ENCODE results near the gene KCNG4.

KCNG4 gene

DNA sequence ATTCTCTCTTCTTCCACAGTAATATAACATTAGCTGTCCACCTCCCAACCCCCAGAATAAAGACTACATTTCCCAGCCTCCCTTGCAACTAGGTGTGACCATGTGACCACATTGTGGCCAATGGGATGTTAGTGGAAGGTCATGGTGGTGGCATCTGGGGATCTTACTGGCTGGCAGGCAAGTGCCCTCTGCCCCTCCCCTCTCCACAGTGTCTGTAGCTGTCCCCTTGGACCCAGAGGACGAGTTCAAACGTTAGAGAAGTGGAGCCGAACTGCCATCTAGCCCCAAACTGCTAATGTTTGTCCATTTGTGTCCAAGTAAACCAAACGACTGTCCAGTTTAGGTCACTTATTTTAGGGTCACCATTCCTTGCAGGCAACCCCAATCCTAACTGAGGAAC lies 26.6 kb upstream of the KCNG4 start:
- Histone ChIP-seq H3K9me3 (ENCODE audit: control insufficient read depth, low read length) (no peaks in the 10 kb centered on the region), H3K27ac (ENCODE audit: insufficient read depth, low read length, poor library complexity, severe bottlenecking) (no peak overlapping the region), H3K36me3 (ENCODE audit: control insufficient read depth, insufficient read depth, low read length) (no peaks in the 10 kb centered on the region), H3K4me3 (ENCODE audit: insufficient read depth, low read depth, low read length, poor library complexity, severe bottlenecking) (no peak overlapping the region), H3K27me3 (replicated peaks; ENCODE audit: control insufficient read depth, insufficient read depth, low read length, poor library complexity, severe bottlenecking) (no peaks in the 10 kb centered on the region), H3K4me1 (ENCODE audit: control insufficient read depth, insufficient read depth, low read length, poor library complexity, severe bottlenecking) (no peaks in the 10 kb centered on the region)
- peak in 1 of 3 donors; percentile 4 for DNase-seq

DNA sequence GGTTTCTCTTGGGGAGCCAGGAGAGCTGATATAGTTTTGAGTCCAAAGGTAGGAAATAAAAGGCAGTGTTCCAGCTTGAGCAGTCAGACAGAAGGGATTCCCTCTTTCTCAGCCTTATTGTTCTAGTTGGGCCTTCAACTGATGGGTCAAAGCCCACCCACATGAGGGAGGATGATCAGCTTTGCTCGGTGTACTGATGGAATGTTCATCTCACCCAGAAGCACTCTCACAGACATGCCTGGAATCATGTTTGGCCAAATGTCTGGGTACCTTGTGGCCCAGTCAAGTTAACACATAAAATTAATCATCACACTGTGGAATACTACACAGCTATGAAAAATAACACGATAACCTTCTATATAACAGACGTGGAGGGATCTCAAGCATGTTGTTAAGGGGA lies 23.1 kb upstream of the KCNG4 start:
- Histone ChIP-seq H3K4me1 (ENCODE audit: control insufficient read depth, insufficient read depth, low read length, poor library complexity, severe bottlenecking) (no peaks in the 10 kb centered on the region), H3K36me3 (ENCODE audit: control insufficient read depth, insufficient read depth, low read length) (no peaks in the 10 kb centered on the region), H3K27ac (ENCODE audit: insufficient read depth, low read length, poor library complexity, severe bottlenecking) (no peak overlapping the region), H3K4me3 (ENCODE audit: insufficient read depth, low read depth, low read length, poor library complexity, severe bottlenecking) (no peak overlapping the region), H3K9me3 (ENCODE audit: control insufficient read depth, low read length) (no peaks in the 10 kb centered on the region), H3K27me3 (replicated peaks; ENCODE audit: control insufficient read depth, insufficient read depth, low read length, poor library complexity, severe bottlenecking) (no peaks in the 10 kb centered on the region)
- DNase-seq: no peak

DNA sequence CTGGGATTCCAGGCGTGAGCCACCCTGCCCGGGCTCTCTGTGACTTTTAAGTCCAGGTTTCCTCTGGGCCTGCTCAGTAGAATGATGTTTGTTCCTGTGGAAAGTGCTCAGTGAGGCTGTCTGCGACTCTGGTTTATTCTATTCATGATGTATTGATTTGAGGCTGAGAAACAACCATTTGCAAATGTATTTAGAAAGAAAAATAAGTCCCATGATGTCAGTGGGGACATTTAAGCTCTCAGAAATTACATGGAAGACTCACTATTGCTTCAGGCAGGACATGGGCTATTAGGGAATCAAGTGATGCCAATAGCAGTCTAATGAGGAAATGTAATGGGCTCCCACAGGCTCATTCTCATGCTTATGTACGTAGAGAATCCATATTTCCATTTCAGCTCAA lies 22.2 kb upstream of the KCNG4 start:
- H3K4me1 ChIP-seq (ENCODE audit: control insufficient read depth, insufficient read depth, low read length, poor library complexity, severe bottlenecking): no peaks in the 10 kb centered on the region
- H3K27ac ChIP-seq (ENCODE audit: insufficient read depth, low read length, poor library complexity, severe bottlenecking): no peak overlapping the region
- no peak for DNase-seq
- no peaks in the 10 kb centered on the region for H3K9me3 ChIP-seq (ENCODE audit: control insufficient read depth, low read length)
- H3K4me3 ChIP-seq (ENCODE audit: insufficient read depth, low read depth, low read length, poor library complexity, severe bottlenecking): no peak overlapping the region
- no peaks in the 10 kb centered on the region for H3K36me3 ChIP-seq (ENCODE audit: control insufficient read depth, insufficient read depth, low read length)
- H3K27me3 ChIP-seq (replicated peaks; ENCODE audit: control insufficient read depth, insufficient read depth, low read length, poor library complexity, severe bottlenecking): no peaks in the 10 kb centered on the region

DNA sequence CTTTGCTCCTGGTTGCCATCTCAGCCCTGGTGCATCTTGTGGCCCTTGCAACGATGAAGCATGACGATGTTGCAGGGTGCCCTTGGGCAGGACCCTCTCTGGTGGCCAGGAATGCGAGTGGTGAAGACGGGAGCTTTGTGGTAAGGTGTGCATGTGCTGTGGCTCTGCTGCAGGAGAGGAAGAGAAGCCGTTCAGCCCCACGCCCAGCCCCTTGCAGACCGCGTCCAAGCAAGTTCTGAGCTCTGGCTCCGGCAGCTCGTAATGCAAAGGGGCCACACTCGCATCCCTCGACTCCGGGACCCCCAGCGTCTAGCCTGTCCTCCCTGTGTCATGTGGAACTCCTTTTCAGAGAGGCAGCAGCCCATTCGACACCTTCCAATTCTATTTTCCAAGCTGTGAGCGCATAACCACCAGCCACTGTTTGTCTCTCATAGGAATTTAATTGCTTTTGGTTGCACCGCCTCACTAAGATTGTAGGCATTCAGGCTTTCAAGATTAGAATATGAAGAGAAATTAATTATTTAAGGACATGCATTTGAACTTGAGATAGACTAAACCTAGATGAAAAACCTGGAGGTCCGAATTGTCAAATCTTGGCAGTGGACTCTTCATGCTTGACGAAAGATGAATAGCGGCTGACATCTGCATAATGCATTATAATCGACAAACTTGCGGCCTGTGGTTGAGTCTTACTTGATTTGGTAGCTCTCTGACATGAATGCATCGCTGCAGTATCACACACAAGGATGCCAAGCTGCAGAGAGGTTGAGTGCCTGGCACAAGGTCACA lies 21.1 kb upstream of the KCNG4 start:
- no peaks in the 10 kb centered on the region for H3K9me3 ChIP-seq (ENCODE audit: control insufficient read depth, low read length)
- H3K4me3 ChIP-seq (ENCODE audit: insufficient read depth, low read depth, low read length, poor library complexity, severe bottlenecking): no peak overlapping the region
- no peaks in the 10 kb centered on the region for H3K27me3 ChIP-seq (replicated peaks; ENCODE audit: control insufficient read depth, insufficient read depth, low read length, poor library complexity, severe bottlenecking)
- no peaks in the 10 kb centered on the region for H3K36me3 ChIP-seq (ENCODE audit: control insufficient read depth, insufficient read depth, low read length)
- no peak for DNase-seq
- no peaks in the 10 kb centered on the region for H3K4me1 ChIP-seq (ENCODE audit: control insufficient read depth, insufficient read depth, low read length, poor library complexity, severe bottlenecking)
- no peak overlapping the region for H3K27ac ChIP-seq (ENCODE audit: insufficient read depth, low read length, poor library complexity, severe bottlenecking)

DNA sequence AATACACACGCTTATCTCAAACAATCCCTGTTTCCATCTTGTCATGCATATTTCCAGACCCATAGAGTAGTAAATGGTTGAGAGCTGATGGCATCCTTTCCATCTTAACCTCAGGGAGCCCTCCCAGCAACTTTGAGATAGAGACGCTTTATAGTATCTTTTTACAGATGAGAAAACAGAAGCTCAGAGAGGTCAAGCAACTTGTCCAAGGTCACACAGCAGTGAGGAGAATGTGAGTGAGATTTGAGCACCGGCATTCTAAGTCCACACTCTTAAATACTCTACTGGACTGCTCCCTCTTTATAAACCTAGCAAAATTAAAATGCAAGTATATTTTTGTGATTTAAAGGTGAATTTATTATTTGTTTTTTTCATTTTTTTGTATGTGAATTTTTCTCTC lies 19.9 kb upstream of the KCNG4 start:
- Histone ChIP-seq H3K9me3 (ENCODE audit: control insufficient read depth, low read length) (no peaks in the 10 kb centered on the region), H3K27me3 (replicated peaks; ENCODE audit: control insufficient read depth, insufficient read depth, low read length, poor library complexity, severe bottlenecking) (no peaks in the 10 kb centered on the region), H3K36me3 (ENCODE audit: control insufficient read depth, insufficient read depth, low read length) (no peaks in the 10 kb centered on the region), H3K27ac (ENCODE audit: insufficient read depth, low read length, poor library complexity, severe bottlenecking) (no peak overlapping the region), H3K4me1 (ENCODE audit: control insufficient read depth, insufficient read depth, low read length, poor library complexity, severe bottlenecking) (no peaks in the 10 kb centered on the region), H3K4me3 (ENCODE audit: insufficient read depth, low read depth, low read length, poor library complexity, severe bottlenecking) (no peak overlapping the region)
- no peak for DNase-seq

DNA sequence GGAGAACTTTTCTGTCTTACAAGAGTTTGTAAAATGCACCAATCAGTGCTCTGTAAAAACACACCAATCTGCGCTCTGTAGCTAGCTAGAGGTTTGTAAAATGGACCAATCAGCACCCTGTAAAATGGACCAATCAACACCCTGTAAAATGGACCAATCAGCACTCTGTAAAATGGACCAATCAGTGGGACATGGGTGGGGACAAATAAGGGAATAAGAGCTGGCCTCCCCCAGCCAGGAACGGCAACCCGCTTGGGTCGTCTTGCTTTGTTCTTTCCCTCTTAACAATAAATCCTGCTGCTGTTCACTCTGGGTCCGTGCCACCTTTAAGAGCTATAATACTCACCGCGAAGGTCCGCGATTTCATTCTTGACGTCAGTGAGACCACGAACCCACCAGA lies 18.5 kb upstream of the KCNG4 start:
- DNase-seq: no peak
- no peaks in the 10 kb centered on the region for H3K36me3 ChIP-seq (ENCODE audit: control insufficient read depth, insufficient read depth, low read length)
- H3K27ac ChIP-seq (ENCODE audit: insufficient read depth, low read length, poor library complexity, severe bottlenecking): no peak overlapping the region
- no peaks in the 10 kb centered on the region for H3K9me3 ChIP-seq (ENCODE audit: control insufficient read depth, low read length)
- no peaks in the 10 kb centered on the region for H3K4me1 ChIP-seq (ENCODE audit: control insufficient read depth, insufficient read depth, low read length, poor library complexity, severe bottlenecking)
- no peaks in the 10 kb centered on the region for H3K27me3 ChIP-seq (replicated peaks; ENCODE audit: control insufficient read depth, insufficient read depth, low read length, poor library complexity, severe bottlenecking)
- no peak overlapping the region for H3K4me3 ChIP-seq (ENCODE audit: insufficient read depth, low read depth, low read length, poor library complexity, severe bottlenecking)

DNA sequence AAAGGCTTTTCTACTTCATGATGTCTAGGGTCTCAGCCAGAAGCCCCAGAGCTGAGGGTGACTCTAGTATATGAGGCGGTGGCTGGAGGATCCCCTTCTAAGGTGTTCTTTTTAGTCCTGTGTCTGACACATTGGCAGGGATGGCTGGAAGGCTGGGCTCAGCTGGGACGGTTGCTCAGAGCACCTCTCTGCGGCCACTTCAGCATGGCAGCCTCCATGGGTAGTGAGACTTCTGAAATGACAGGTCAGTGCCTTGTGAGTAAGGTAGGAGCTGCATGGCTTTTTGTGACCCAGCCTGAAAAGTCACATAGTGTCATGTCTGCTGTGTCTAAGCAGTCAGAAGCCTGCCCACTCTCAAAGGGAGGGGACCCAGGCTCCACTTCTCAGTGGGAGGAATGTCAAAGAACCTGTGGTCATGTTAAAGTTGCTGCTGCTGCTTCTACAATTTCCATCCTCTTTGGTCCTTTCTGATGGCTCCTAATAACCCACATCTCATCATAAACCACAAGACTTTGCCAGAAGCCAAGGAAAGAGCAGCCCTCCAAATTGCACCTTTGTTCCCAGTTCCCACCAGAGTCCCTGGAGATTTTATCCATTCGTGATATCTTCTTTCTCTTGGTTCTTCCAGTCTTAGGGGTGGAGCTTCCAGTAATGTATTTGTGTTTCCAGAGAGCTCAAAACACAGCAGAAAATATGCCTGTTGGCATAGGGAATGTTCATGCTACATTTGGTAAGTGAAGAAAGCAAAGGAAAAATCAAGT lies 15.4 kb upstream of the KCNG4 start:
- H3K4me1 ChIP-seq (ENCODE audit: control insufficient read depth, insufficient read depth, low read length, poor library complexity, severe bottlenecking): no peaks in the 10 kb centered on the region
- no peaks in the 10 kb centered on the region for H3K27me3 ChIP-seq (replicated peaks; ENCODE audit: control insufficient read depth, insufficient read depth, low read length, poor library complexity, severe bottlenecking)
- H3K36me3 ChIP-seq (ENCODE audit: control insufficient read depth, insufficient read depth, low read length): no peaks in the 10 kb centered on the region
- no peak overlapping the region for H3K4me3 ChIP-seq (ENCODE audit: insufficient read depth, low read depth, low read length, poor library complexity, severe bottlenecking)
- no peaks in the 10 kb centered on the region for H3K9me3 ChIP-seq (ENCODE audit: control insufficient read depth, low read length)
- H3K27ac ChIP-seq (ENCODE audit: insufficient read depth, low read length, poor library complexity, severe bottlenecking): no peak overlapping the region
- DNase-seq: no peak

DNA sequence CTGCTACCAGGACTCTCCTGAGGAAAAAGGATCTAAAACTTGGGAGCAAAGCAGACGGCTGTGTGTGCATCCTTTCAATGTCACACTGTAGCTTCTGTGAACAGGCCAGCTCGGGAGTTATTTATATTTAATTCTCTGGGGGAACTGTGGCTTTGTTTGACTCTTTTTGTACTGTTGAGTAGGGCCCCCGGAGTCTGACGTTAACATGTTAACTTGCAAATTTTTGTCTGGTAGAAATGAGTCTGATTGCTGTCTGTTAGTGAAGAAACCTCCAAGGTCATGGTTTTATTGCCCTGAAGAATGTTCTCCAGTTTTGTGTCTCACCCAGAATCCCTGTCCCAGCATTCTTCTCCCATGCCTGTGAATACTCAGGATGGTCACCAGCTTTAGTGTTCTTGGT lies 14.2 kb upstream of the KCNG4 start:
- no peaks in the 10 kb centered on the region for H3K27me3 ChIP-seq (replicated peaks; ENCODE audit: control insufficient read depth, insufficient read depth, low read length, poor library complexity, severe bottlenecking)
- no peak overlapping the region for H3K27ac ChIP-seq (ENCODE audit: insufficient read depth, low read length, poor library complexity, severe bottlenecking)
- no peaks in the 10 kb centered on the region for H3K9me3 ChIP-seq (ENCODE audit: control insufficient read depth, low read length)

DNA sequence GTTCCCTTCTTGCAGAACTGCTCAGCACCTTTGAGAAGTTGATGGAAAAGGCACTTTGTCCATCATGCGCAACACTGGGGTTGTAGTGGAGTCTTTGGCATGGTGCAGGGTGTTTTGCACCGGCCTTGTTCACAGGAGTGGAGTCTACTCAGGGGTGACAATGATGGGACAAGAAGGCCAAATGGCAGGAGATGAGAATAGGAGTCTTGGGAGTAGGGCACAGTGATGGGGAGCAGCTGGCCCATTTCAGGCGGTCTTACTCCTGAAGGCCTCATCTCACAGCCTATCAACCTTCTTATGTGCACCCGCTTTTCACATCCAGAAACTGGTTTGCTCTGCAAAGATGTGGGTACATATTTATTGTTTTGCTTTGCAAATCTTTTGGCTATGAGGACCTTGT lies 13.4 kb upstream of the KCNG4 start:
- H3K4me1 ChIP-seq (ENCODE audit: control insufficient read depth, insufficient read depth, low read length, poor library complexity, severe bottlenecking): no peaks in the 10 kb centered on the region
- no peak for DNase-seq
- H3K9me3 ChIP-seq (ENCODE audit: control insufficient read depth, low read length): no peaks in the 10 kb centered on the region
- H3K27ac ChIP-seq (ENCODE audit: insufficient read depth, low read length, poor library complexity, severe bottlenecking): no peak overlapping the region
- no peak overlapping the region for H3K4me3 ChIP-seq (ENCODE audit: insufficient read depth, low read depth, low read length, poor library complexity, severe bottlenecking)
- H3K27me3 ChIP-seq (replicated peaks; ENCODE audit: control insufficient read depth, insufficient read depth, low read length, poor library complexity, severe bottlenecking): no peaks in the 10 kb centered on the region
- no peaks in the 10 kb centered on the region for H3K36me3 ChIP-seq (ENCODE audit: control insufficient read depth, insufficient read depth, low read length)

More for the DNA sequence above, 14.2 kb upstream of the KCNG4 start:
- no peak for DNase-seq
- Histone ChIP-seq H3K4me3 (ENCODE audit: insufficient read depth, low read depth, low read length, poor library complexity, severe bottlenecking) (no peak overlapping the region), H3K36me3 (ENCODE audit: control insufficient read depth, insufficient read depth, low read length) (no peaks in the 10 kb centered on the region), H3K4me1 (ENCODE audit: control insufficient read depth, insufficient read depth, low read length, poor library complexity, severe bottlenecking) (no peaks in the 10 kb centered on the region)

DNA sequence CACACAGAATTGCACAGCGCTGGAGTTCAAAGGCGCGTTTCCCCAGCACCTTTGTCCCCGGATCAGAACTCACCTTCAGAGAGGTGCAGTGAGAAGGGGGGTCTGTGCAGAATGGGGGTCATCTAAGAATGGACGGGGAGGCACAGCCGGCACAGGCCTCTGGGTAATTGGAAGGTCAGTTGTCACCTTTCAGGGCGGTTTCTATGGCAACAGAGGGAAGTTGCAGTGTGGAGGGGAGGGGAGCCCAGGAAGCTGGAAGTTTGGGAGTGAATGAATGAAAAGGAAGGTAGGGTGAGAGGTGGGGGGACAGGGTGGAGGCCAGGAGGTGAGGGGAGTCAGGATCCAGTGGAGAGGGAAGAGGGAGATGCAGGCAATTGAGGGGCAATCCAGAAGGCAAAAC lies 12.4 kb upstream of the KCNG4 start:
- Histone ChIP-seq H3K9me3 (ENCODE audit: control insufficient read depth, low read length) (no peaks in the 10 kb centered on the region), H3K4me1 (ENCODE audit: control insufficient read depth, insufficient read depth, low read length, poor library complexity, severe bottlenecking) (no peaks in the 10 kb centered on the region), H3K27ac (ENCODE audit: insufficient read depth, low read length, poor library complexity, severe bottlenecking) (no peak overlapping the region), H3K4me3 (ENCODE audit: insufficient read depth, low read depth, low read length, poor library complexity, severe bottlenecking) (no peak overlapping the region), H3K27me3 (replicated peaks; ENCODE audit: control insufficient read depth, insufficient read depth, low read length, poor library complexity, severe bottlenecking) (no peaks in the 10 kb centered on the region), H3K36me3 (ENCODE audit: control insufficient read depth, insufficient read depth, low read length) (no peaks in the 10 kb centered on the region)
- DNase-seq: no peak
